ENCODE results near the gene PDE6G. TPM values are rescaled to one million over a fixed set of nuclear protein-coding genes. Genes with fewer than 3 reads are reported as not detected.

Gene PDE6G
- total and polyA plus RNA-seq, 2 of the 4 experiments (the other 2 are of a cell fraction), result 2.7 TPM; not detected in 1

DNA sequence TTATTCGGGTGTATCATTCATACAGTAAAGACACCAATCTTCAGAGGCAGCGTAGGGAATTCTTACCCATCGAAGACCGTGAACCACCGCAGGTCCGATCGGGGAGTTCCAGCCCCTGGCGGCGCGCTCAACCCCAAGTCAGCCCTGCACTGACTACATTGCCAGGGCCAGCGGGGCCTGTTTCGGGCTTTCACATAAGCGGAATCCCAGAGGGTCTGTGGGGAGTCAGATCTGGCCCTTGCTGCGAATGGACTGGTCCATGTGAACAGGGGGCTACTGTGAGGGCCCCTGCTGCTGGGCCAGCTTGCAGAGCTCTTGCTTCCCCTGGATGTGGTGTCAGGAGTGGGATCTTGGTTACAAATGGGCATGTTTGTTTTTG lies 7.6 kb downstream of the PDE6G start:
- CTCF ChIA-PET, result no interaction called here
- H4K8ac ChIP-seq (ENCODE audit: low read depth in 2 of 2, low read length in 2 of 2), result no peak overlapping the region

More for the DNA sequence above, 7.6 kb downstream of the PDE6G start:
- TF ChIP-seq, protein P1, sequence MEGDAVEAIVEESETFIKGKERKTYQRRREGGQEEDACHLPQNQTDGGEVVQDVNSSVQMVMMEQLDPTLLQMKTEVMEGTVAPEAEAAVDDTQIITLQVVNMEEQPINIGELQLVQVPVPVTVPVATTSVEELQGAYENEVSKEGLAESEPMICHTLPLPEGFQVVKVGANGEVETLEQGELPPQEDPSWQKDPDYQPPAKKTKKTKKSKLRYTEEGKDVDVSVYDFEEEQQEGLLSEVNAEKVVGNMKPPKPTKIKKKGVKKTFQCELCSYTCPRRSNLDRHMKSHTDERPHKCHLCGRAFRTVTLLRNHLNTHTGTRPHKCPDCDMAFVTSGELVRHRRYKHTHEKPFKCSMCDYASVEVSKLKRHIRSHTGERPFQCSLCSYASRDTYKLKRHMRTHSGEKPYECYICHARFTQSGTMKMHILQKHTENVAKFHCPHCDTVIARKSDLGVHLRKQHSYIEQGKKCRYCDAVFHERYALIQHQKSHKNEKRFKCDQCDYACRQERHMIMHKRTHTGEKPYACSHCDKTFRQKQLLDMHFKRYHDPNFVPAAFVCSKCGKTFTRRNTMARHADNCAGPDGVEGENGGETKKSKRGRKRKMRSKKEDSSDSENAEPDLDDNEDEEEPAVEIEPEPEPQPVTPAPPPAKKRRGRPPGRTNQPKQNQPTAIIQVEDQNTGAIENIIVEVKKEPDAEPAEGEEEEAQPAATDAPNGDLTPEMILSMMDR (conservative IDR thresholded peaks at IDR 0.05; ENCODE audit: low read depth, low read length), result no peak
- TF ChIP-seq MAZ (IDR thresholded peaks at IDR 0.05; ENCODE audit: borderline replicate concordance, low read depth, low read length) (no peak), MAFK (IDR thresholded peaks at IDR 0.05; ENCODE audit: low read depth, low read length) (no peak), NFE2L2 (IDR thresholded peaks at IDR 0.05; ENCODE audit: low read depth, low read length) (no peak), FOS (IDR thresholded peaks at IDR 0.05; ENCODE audit: low read depth, low read length) (no peak), BHLHE40 (IDR thresholded peaks at IDR 0.05; ENCODE audit: low read depth, low read length) (no peak), RFX5 (IDR thresholded peaks at IDR 0.05; ENCODE audit: low read depth, low read length) (no peak), CEBPB (IDR thresholded peaks at IDR 0.05; ENCODE audit: low read depth, low read length) (no peak), RAD21 (IDR thresholded peaks at IDR 0.05; ENCODE audit: low read length) (no peak), POLR2A (IDR thresholded peaks at IDR 0.05; ENCODE audit: low read depth, low read length) (no peak), MXI1 (IDR thresholded peaks at IDR 0.05; ENCODE audit: borderline replicate concordance, low read depth, low read length) (no peak), SMC3 (IDR thresholded peaks at IDR 0.05; ENCODE audit: low read depth, low read length) (no peak), CHD1 (IDR thresholded peaks at IDR 0.05; ENCODE audit: low read depth, low read length) (no peak), RCOR1 (IDR thresholded peaks at IDR 0.05; ENCODE audit: insufficient replicate concordance, low read length) (no peak)
- TF ChIP-seq, protein P2, sequence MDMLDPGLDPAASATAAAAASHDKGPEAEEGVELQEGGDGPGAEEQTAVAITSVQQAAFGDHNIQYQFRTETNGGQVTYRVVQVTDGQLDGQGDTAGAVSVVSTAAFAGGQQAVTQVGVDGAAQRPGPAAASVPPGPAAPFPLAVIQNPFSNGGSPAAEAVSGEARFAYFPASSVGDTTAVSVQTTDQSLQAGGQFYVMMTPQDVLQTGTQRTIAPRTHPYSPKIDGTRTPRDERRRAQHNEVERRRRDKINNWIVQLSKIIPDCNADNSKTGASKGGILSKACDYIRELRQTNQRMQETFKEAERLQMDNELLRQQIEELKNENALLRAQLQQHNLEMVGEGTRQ (IDR thresholded peaks at IDR 0.05; ENCODE audit: low read depth, low read length), result no peak
- TF ChIP-seq, protein P3, sequence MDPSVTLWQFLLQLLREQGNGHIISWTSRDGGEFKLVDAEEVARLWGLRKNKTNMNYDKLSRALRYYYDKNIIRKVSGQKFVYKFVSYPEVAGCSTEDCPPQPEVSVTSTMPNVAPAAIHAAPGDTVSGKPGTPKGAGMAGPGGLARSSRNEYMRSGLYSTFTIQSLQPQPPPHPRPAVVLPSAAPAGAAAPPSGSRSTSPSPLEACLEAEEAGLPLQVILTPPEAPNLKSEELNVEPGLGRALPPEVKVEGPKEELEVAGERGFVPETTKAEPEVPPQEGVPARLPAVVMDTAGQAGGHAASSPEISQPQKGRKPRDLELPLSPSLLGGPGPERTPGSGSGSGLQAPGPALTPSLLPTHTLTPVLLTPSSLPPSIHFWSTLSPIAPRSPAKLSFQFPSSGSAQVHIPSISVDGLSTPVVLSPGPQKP (IDR thresholded peaks at IDR 0.05; ENCODE audit: borderline replicate concordance, low read depth, low read length), result no peak
- H4K5ac ChIP-seq (ENCODE audit: low read depth, low read length), result no peak overlapping the region
- H2BK5ac ChIP-seq (ENCODE audit: low read depth, low read length, poor library complexity, severe bottlenecking), result no peak overlapping the region
- no peak overlapping the region for H2BK120ac ChIP-seq (ENCODE audit: low read depth, low read length)
- no peak overlapping the region for H3K9ac ChIP-seq (ENCODE audit: low read depth, low read length)
- H3K14ac ChIP-seq (replicated peaks; ENCODE audit: low read depth, low read length), result no peak overlapping the region
- H3K4me2 ChIP-seq (ENCODE audit: low read depth, low read length), result no peak overlapping the region
- H3K23ac ChIP-seq (ENCODE audit: low read depth, low read length), result no peak overlapping the region
- in situ Hi-C loops (cut with MboI; ENCODE audit: low sequenced_read_pairs) (no loop called here), intact Hi-C loops (cut with micrococcal nuclease) (no loop called here), dilution Hi-C loops (cut with HindIII; ENCODE audit: low sequenced_read_pairs, unreplicated experiment) (no loop called here)
- H3K18ac ChIP-seq (ENCODE audit: low read depth, low read length), result no peak overlapping the region
- H3K56ac ChIP-seq (ENCODE audit: extremely low read depth, insufficient read depth, low read length), result no peak overlapping the region
- no peak overlapping the region for H2AFZ ChIP-seq (replicated peaks; ENCODE audit: low read length, poor library complexity)
- H4K91ac ChIP-seq (ENCODE audit: insufficient read depth, low read depth, low read length), result no peak overlapping the region
- H2AK9ac ChIP-seq (replicated peaks; ENCODE audit: low read depth, low read length, poor library complexity), result no peak overlapping the region
- H3K4ac ChIP-seq (ENCODE audit: low read depth, low read length), result no peak overlapping the region
- peaks cover 12% of the 10 kb centered on the region for H3K9me1 ChIP-seq (ENCODE audit: insufficient read depth, low read length)
- no peak overlapping the region for H2BK20ac ChIP-seq (ENCODE audit: low read depth, low read length)
- POLR2A ChIA-PET (ENCODE audit: unreplicated experiment), result no interaction called here
- H3K36me3 ChIP-seq (ENCODE audit: control insufficient read depth, insufficient read depth, low read length), result 0 out of 2 replicates have a peak, but pooled peaks cover 2% of the 10 kb centered on the region
- ATAC-seq (ENCODE audit: low read depth) (no peak), DNase-seq (no peak)
- 54% methylated on average over 9 of the region's 14 CpGs; no CpG with 5 or more reads in 1 of the 2 experiments for WGBS, 2 experiments (ENCODE audit: extremely low coverage in 2 of 2, insufficient read length in 1 of 2)
- H3K4me3 ChIP-seq (ENCODE audit: insufficient read depth, low read depth, low read length), result no peak overlapping the region
- no TSS peak for BruUV-seq (replicated peaks)
- no peak overlapping the region for H2AK5ac ChIP-seq (ENCODE audit: low read depth, low read length)
- H3K27me3 ChIP-seq (ENCODE audit: control insufficient read depth, insufficient read depth, low read length), result peaks cover 19% of the 10 kb centered on the region
- H2BK15ac ChIP-seq (ENCODE audit: low read depth, low read length), result no peak overlapping the region
- H3K79me1 ChIP-seq (ENCODE audit: low read depth in 1 of 2, low read length in 2 of 2), result no peaks in the 10 kb centered on the region; a peak in 1 of 4 replicates
- no peak overlapping the region for H3K27ac ChIP-seq (ENCODE audit: insufficient read depth, low read length)
- peaks cover 3% of the 10 kb centered on the region; the same call in 1 of the 2 replicates for H4K20me1 ChIP-seq (ENCODE audit: insufficient read depth, low read length)
- H3K9me3 ChIP-seq (ENCODE audit: control insufficient read depth, insufficient read depth, low read length), result peaks cover 8% of the 10 kb centered on the region; the same call in 1 of the 2 replicates
- H3K4me1 ChIP-seq (ENCODE audit: control insufficient read depth, insufficient read depth, low read length), result peaks cover 6% of the 10 kb centered on the region
